Measurements from ENCODE around the gene ERMN. TPM values are rescaled to one million over a fixed set of nuclear protein-coding genes. Genes with fewer than 3 reads are reported as not detected.
"Not testable (repeated sequence)": the region's sequence is repeated elsewhere in the genome, so short reads cannot be mapped to it uniquely, and the experiment has no call there.

Gene ERMN
- total RNA-seq, 3 donors from 2014 or later, result 1.4 to 2.2 (median 1.6) TPM

DNA sequence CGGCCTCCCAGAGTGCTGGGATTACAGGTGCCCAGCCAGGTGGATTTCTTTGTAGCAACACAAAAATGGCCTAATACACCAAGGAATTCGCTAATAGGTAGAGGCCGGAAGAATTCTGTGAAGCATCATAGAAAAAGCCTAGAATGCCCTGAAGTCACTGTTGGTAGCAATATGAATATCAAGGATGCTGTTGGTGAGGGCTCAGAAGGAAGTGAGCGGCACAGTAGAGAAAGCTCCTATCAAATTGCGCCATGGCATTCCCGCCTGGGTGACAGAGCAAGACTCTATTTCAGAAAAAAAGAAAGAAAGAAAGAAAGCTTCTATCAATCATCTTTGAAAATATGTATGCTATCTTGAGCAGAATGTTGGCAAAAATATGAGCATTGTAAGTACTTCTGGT is 44.3 kb downstream of the ERMN start:
- no peaks in the 10 kb centered on the region for H3K36me3 ChIP-seq
- intact Hi-C loops (cut with DNase I; ENCODE audit: low total_unique reads), result no loop called here
- no peak overlapping the region for H3K27ac ChIP-seq
- no peak overlapping the region for H3K4me3 ChIP-seq
- H3K9me3 ChIP-seq, result no peaks in the 10 kb centered on the region
- no peak for DNase-seq (ENCODE audit: low spot score in 2 of 2)
- no peaks in the 10 kb centered on the region for H3K27me3 ChIP-seq
- no peaks in the 10 kb centered on the region for H3K4me1 ChIP-seq
- TF ChIP-seq, protein P1, sequence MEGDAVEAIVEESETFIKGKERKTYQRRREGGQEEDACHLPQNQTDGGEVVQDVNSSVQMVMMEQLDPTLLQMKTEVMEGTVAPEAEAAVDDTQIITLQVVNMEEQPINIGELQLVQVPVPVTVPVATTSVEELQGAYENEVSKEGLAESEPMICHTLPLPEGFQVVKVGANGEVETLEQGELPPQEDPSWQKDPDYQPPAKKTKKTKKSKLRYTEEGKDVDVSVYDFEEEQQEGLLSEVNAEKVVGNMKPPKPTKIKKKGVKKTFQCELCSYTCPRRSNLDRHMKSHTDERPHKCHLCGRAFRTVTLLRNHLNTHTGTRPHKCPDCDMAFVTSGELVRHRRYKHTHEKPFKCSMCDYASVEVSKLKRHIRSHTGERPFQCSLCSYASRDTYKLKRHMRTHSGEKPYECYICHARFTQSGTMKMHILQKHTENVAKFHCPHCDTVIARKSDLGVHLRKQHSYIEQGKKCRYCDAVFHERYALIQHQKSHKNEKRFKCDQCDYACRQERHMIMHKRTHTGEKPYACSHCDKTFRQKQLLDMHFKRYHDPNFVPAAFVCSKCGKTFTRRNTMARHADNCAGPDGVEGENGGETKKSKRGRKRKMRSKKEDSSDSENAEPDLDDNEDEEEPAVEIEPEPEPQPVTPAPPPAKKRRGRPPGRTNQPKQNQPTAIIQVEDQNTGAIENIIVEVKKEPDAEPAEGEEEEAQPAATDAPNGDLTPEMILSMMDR (IDR thresholded peaks at IDR 0.05), result no peak
- TF ChIP-seq POLR2A (IDR thresholded peaks at IDR 0.05) (no peak), POLR2AphosphoS5 (IDR thresholded peaks at IDR 0.05) (no peak)

DNA sequence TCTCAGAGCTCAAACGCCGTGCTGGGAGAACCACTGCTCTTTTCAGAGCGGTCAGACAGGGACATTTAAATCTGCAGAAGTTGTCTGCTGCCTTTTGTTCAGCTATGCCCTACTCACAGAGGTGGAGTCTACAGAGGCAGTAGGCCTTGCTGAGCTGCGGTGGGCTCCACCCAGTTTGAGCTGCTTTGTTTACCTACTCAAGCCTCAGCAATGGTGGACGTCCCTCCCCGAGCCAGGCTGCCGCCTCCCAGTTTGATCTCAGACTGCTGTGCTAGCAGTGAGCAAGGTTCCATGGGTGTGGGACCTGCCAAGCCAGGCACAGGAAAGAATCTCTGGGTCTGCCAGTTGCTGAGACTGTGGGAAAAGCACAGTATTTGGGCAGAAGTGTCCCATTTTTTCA is 46.3 kb downstream of the ERMN start:
- H3K4me3 ChIP-seq; H3K27ac ChIP-seq; H3K27me3 ChIP-seq; H3K4me1 ChIP-seq; intact Hi-C loops (cut with DNase I; ENCODE audit: low total_unique reads); H3K36me3 ChIP-seq; DNase-seq (ENCODE audit: low spot score in 2 of 2); H3K9me3 ChIP-seq: not testable (repeated sequence)

DNA sequence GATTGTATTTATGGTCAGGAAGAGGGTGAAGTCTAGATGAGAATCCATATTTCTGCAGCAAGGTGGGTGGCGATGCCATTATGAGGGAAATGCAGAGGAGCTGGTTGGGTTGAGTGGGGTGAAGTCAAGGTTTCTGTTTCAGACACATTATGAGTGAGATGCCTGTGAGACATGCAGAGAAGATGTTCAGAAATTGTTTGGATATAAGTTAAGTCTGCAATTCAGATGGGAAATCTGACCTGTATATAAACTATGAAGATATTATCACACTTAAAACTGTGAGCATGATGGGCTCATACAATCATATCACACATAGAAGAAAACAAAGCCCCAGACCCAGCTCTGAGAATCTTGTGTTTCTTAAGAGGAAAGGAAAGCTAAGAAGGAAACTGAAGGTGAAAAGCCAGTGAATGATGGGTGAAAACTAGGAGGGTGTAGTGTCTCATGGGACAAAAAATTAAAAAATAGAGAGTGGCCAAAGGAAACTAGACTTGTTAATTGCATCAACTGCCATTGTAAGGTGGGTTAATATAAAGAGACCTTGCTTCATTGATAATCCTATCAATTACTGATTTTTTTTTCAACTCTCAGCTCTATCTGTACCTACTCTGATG is 53.9 kb downstream of the ERMN start:
- intact Hi-C loops (cut with DNase I; ENCODE audit: low total_unique reads), result no loop called here
- Histone ChIP-seq H3K27ac (no peak overlapping the region), H3K4me3 (no peak overlapping the region), H3K4me1 (no peaks in the 10 kb centered on the region), H3K36me3 (no peaks in the 10 kb centered on the region), H3K27me3 (no peaks in the 10 kb centered on the region), H3K9me3 (peaks cover 0 to 3% of the 10 kb centered on the region in 2 donors)
- DNase-seq (ENCODE audit: low spot score in 2 of 2), result no peak
- TF ChIP-seq, protein P1 (IDR thresholded peaks at IDR 0.05), result no peak
- TF ChIP-seq POLR2A (IDR thresholded peaks at IDR 0.05), result no peak
- no peak for TF ChIP-seq POLR2AphosphoS5 (IDR thresholded peaks at IDR 0.05)

DNA sequence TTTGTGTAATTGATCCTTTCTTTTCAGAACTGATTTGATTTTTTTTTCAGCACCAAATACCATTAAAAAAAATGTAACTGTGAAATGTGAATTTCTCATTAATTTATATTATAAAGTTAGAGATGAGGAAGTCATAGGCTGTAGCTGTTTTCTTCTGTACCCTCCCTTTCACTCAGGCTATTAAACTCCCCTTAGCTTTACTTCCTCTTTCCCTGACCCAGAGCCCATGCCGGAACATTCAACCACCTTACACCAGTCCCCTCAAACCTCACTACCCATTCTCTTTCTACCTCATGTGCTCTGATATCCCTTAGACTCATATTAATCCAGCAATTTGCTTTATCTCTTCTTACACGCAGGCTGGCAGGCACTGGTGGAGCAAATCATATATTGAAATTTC is 55.7 kb downstream of the ERMN start:
- no peak overlapping the region for H3K27ac ChIP-seq
- TF ChIP-seq, protein P1 (IDR thresholded peaks at IDR 0.05), result no peak
- TF ChIP-seq POLR2AphosphoS5 (IDR thresholded peaks at IDR 0.05) (no peak), POLR2A (IDR thresholded peaks at IDR 0.05) (no peak)
- no peak overlapping the region for H3K4me3 ChIP-seq
- no peaks in the 10 kb centered on the region for H3K27me3 ChIP-seq
- intact Hi-C loops (cut with DNase I; ENCODE audit: low total_unique reads), result no loop called here
- H3K9me3 ChIP-seq, result no peaks in the 10 kb centered on the region
- no peak for DNase-seq (ENCODE audit: low spot score in 2 of 2)
- H3K4me1 ChIP-seq, result no peaks in the 10 kb centered on the region
- no peaks in the 10 kb centered on the region for H3K36me3 ChIP-seq

DNA sequence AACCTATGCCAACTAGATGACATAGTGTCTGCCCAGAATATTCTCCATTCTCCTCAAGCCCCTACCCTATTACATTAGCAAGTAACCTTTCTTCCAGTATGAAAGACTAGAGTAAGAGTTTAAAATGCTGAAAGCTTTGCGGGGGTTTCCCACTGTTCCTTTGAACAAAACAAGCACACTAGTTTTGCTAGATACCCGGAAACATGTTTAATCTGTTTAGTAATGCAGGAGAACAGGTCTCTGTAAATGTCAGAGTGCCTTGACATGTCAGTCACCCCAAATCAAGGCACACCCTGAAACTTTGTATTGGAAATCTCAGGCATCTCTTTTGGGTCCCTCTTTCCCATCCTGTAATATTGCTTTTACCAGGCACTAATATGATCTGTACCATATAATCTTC is 56.6 kb downstream of the ERMN start:
- no peak overlapping the region for H3K27ac ChIP-seq
- H3K9me3 ChIP-seq, result no peaks in the 10 kb centered on the region
- TF ChIP-seq POLR2A (IDR thresholded peaks at IDR 0.05) (no peak), POLR2AphosphoS5 (IDR thresholded peaks at IDR 0.05) (no peak)
- TF ChIP-seq, protein P1 (IDR thresholded peaks at IDR 0.05), result no peak
- H3K36me3 ChIP-seq, result no peaks in the 10 kb centered on the region
- H3K27me3 ChIP-seq, result no peaks in the 10 kb centered on the region
- no peak for DNase-seq (ENCODE audit: low spot score in 2 of 2)
- no peaks in the 10 kb centered on the region for H3K4me1 ChIP-seq
- no peak overlapping the region for H3K4me3 ChIP-seq
- intact Hi-C loops (cut with DNase I; ENCODE audit: low total_unique reads), result no loop called here

Other genes with a start within 250 kb of the ERMN start
- gene GALNT5, start 68.1 kb downstream of the ERMN start, total RNA-seq, result 1 to 10 TPM in 2 of 3 donors, under 1 TPM in 1; 0.16 to 2.0 (median 1.6) TPM
- gene CYTIP, start 118.3 kb upstream of the ERMN start, total RNA-seq, result 10 to 100 TPM; 11.5 to 18.7 (median 16.8) TPM

Data from breast epithelium (tissue), 4 donors.